SK-N-SH treated with all-trans-retinoic acid at 6 μM for 48 hours (cell line): ENCODE data around the gene KCNMB2.

ENCODE experiments used
- CSDC2 ChIP-seq: fragments of 250-450 bp; sonication (Bioruptor Pico); IDR thresholded peaks from 2 replicates; pipeline ENCODE4 v1.5.0; 2020; ENCODE audit warnings: mild to moderate bottlenecking, moderate library complexity
- ESRRG ChIP-seq: fragments of 250-450 bp; sonication (Bioruptor Pico); IDR thresholded peaks from 2 replicates; pipeline ENCODE4 v1.6.1; 2021; ENCODE audit warnings: mild to moderate bottlenecking
- RARB ChIP-seq: fragments of 250-450 bp; sonication (Bioruptor Pico); IDR thresholded peaks from 2 replicates; pipeline ENCODE4 v1.8.0; 2021; ENCODE audit warnings: mild to moderate bottlenecking, moderate library complexity
- SNAI2 ChIP-seq: fragments of 250-450 bp; sonication (Bioruptor Pico); IDR thresholded peaks from 2 replicates; pipeline ENCODE4 v1.5.0; 2020; ENCODE audit warnings: mild to moderate bottlenecking, moderate library complexity
- TOX ChIP-seq: fragments of 250-450 bp; sonication (Bioruptor Pico); IDR thresholded peaks from 2 replicates; pipeline ENCODE4 v1.8.0; 2021; ENCODE audit warnings: mild to moderate bottlenecking, moderate library complexity, borderline replicate concordance
- ZFP30 ChIP-seq: fragments of 450-650 bp; formaldehyde crosslinking; IDR thresholded peaks from 2 replicates; pipeline ENCODE4 v1.5.0; 2022; ENCODE audit warnings: mild to moderate bottlenecking, moderate library complexity
- ZNF565 ChIP-seq: fragments of 450-650 bp; formaldehyde crosslinking; conservative IDR thresholded peaks from 2 replicates; pipeline ENCODE4 v1.5.0; 2020; ENCODE audit warnings: low read depth, mild to moderate bottlenecking, moderate library complexity
- TF ChIP-seq, protein P1 (sequence below): fragments of 250-450 bp; sonication (Bioruptor Pico); IDR thresholded peaks from 2 replicates; pipeline ENCODE4 v1.8.0; 2020; ENCODE audit warnings: mild to moderate bottlenecking, moderate library complexity, borderline replicate concordance

DNA sequence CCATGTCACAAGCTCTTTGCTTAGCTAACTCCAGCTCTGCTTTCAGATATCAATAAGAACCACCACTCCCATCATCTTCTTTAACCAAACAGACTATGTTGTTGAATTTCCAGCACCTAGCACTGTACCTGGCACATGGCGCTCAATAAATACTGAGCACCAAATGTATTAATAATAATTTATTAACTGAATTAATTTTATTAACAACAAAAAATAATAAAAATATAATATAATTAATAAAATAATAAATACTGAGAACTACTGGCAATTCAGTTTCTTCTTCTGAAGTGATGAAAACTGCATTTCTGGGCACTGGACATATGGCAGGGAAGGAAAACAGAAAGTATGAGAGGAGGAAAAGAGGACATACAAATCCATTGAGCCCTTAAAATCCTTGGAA is 271.5 kb downstream of the KCNMB2 start:
- TF ChIP-seq CSDC2 (no peak), ZNF565 (no peak), SNAI2 (CRISPR knock-in tag) (no peak), TOX (CRISPR knock-in tag) (no peak), ESRRG (CRISPR knock-in tag) (no peak), ZFP30 (CRISPR knock-in tag) (no peak), RARB (CRISPR knock-in tag) (no peak)
- TF ChIP-seq, protein P1, sequence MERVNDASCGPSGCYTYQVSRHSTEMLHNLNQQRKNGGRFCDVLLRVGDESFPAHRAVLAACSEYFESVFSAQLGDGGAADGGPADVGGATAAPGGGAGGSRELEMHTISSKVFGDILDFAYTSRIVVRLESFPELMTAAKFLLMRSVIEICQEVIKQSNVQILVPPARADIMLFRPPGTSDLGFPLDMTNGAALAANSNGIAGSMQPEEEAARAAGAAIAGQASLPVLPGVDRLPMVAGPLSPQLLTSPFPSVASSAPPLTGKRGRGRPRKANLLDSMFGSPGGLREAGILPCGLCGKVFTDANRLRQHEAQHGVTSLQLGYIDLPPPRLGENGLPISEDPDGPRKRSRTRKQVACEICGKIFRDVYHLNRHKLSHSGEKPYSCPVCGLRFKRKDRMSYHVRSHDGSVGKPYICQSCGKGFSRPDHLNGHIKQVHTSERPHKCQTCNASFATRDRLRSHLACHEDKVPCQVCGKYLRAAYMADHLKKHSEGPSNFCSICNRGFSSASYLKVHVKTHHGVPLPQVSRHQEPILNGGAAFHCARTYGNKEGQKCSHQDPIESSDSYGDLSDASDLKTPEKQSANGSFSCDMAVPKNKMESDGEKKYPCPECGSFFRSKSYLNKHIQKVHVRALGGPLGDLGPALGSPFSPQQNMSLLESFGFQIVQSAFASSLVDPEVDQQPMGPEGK (CRISPR knock-in tag), result no peak
